Trophoblast cell (in vitro differentiated cells and primary cell): ENCODE measurements around the gene GPR146.
A peak's percentile ranks its signal among the peaks of the same experiment; 100 is the strongest.

ENCODE experiments used
- DNase-seq, 2 donors: peaks; one replicate each; pipeline ENCODE4 v3.0.0-alpha.2; 2016
- H2AFZ ChIP-seq: 2 replicates; pipeline ENCODE4 v1.6.1; 2013; ENCODE audit warnings: low read length, moderate library complexity, mild to moderate bottlenecking; ENCODE audit not compliant: insufficient read depth, poor library complexity
- H2AK5ac ChIP-seq: 2 replicates; pipeline ENCODE4 v1.6.1; 2013; ENCODE audit warnings: mild to moderate bottlenecking, low read length
- H2BK120ac ChIP-seq: 2 replicates; pipeline ENCODE4 v1.6.1; 2013; ENCODE audit warnings: low read length, mild to moderate bottlenecking, moderate library complexity; ENCODE audit not compliant: insufficient read depth, poor library complexity
- H2BK12ac ChIP-seq: 2 replicates; pipeline ENCODE4 v1.6.1; 2013; ENCODE audit warnings: mild to moderate bottlenecking, low read length, moderate library complexity
- H2BK5ac ChIP-seq: 2 replicates; pipeline ENCODE4 v1.6.1; 2013; ENCODE audit warnings: low read length, low read depth, moderate library complexity, mild to moderate bottlenecking; ENCODE audit not compliant: poor library complexity
- H3K14ac ChIP-seq: 2 replicates; pipeline ENCODE4 v1.6.1; 2013; ENCODE audit warnings: mild to moderate bottlenecking, low read length
- H3K18ac ChIP-seq: 2 replicates; pipeline ENCODE4 v1.6.1; 2013; ENCODE audit warnings: mild to moderate bottlenecking, low read length
- H3K23ac ChIP-seq: 2 replicates; pipeline ENCODE4 v1.6.1; 2013; ENCODE audit warnings: low read length
- H3K27ac ChIP-seq: 2 replicates; pipeline ENCODE4 v1.5.1; 2013; ENCODE audit warnings: low read depth, mild to moderate bottlenecking, inconsistent platforms, low read length, moderate library complexity
- H3K27me3 ChIP-seq: 2 replicates; pipeline ENCODE4 v1.6.1; 2013; ENCODE audit warnings: inconsistent platforms, mild to moderate bottlenecking, low read length, moderate library complexity; ENCODE audit not compliant: insufficient read depth
- H3K36me3 ChIP-seq, 2 experiments: 1 replicate in 1 of 2; 2 replicates in 1 of 2; pipeline ENCODE4 v1.6.1; 2013; ENCODE audit warnings: low read length in 2 of 2, mild to moderate bottlenecking in 2 of 2, moderate library complexity in 1 of 2; ENCODE audit not compliant: insufficient read depth in 2 of 2, control insufficient read depth in 1 of 2
- H3K4ac ChIP-seq: 2 replicates; pipeline ENCODE4 v1.6.1; 2013; ENCODE audit warnings: low read depth, mild to moderate bottlenecking, low read length, moderate library complexity
- H3K4me1 ChIP-seq, 2 experiments: 1 replicate in 1 of 2; 2 replicates in 1 of 2; pipeline ENCODE4 v1.6.1; 2013; ENCODE audit warnings: low read length in 2 of 2, mild to moderate bottlenecking in 2 of 2, moderate library complexity in 1 of 2; ENCODE audit not compliant: insufficient read depth in 2 of 2, control insufficient read depth in 1 of 2
- H3K4me2 ChIP-seq: 2 replicates; pipeline ENCODE4 v1.6.1; 2013; ENCODE audit warnings: inconsistent platforms, mild to moderate bottlenecking, low read length, moderate library complexity
- H3K4me3 ChIP-seq: 2 replicates; pipeline ENCODE4 v1.5.1; 2013; ENCODE audit warnings: mild to moderate bottlenecking, low read depth, low read length, inconsistent platforms
- H3K79me1 ChIP-seq: one replicate; pipeline ENCODE4 v1.6.1; 2013; ENCODE audit warnings: low read length
- H3K79me2 ChIP-seq: 2 replicates; pipeline ENCODE4 v1.6.1; 2013; ENCODE audit warnings: low read length, mild to moderate bottlenecking; ENCODE audit not compliant: control insufficient read depth, insufficient read depth, poor library complexity
- H3K9ac ChIP-seq: 2 replicates; pipeline ENCODE4 v1.6.1; 2013; ENCODE audit warnings: mild to moderate bottlenecking, low read length
- H3K9me3 ChIP-seq: 2 replicates; pipeline ENCODE4 v1.6.1; 2013; ENCODE audit warnings: low read depth, mild to moderate bottlenecking, control low read depth, inconsistent platforms, low read length; ENCODE audit not compliant: insufficient read depth
- H4K12ac ChIP-seq: 2 replicates; pipeline ENCODE4 v1.6.1; 2013; ENCODE audit warnings: low read depth, mild to moderate bottlenecking, low read length, moderate library complexity
- H4K8ac ChIP-seq: 2 replicates; pipeline ENCODE4 v1.6.1; 2013; ENCODE audit warnings: low read depth, mild to moderate bottlenecking, low read length, moderate library complexity
- H4K91ac ChIP-seq: one replicate; pipeline ENCODE4 v1.6.1; 2013; ENCODE audit warnings: low read depth, mild to moderate bottlenecking, low read length, moderate library complexity
- WGBS: extraction: QIAGEN DNeasy Blood & Tissue Kit; methylation state at CpG from one replicate; pipeline ENCODE4 v1.1.7; 2013; ENCODE audit warnings: missing lambda C conversion rate; ENCODE audit not compliant: insufficient read length, insufficient coverage; ENCODE audit errors: extremely low coverage; 5-methylcytosine and 5-hydroxymethylcytosine counted together

Gene GPR146

DNA sequence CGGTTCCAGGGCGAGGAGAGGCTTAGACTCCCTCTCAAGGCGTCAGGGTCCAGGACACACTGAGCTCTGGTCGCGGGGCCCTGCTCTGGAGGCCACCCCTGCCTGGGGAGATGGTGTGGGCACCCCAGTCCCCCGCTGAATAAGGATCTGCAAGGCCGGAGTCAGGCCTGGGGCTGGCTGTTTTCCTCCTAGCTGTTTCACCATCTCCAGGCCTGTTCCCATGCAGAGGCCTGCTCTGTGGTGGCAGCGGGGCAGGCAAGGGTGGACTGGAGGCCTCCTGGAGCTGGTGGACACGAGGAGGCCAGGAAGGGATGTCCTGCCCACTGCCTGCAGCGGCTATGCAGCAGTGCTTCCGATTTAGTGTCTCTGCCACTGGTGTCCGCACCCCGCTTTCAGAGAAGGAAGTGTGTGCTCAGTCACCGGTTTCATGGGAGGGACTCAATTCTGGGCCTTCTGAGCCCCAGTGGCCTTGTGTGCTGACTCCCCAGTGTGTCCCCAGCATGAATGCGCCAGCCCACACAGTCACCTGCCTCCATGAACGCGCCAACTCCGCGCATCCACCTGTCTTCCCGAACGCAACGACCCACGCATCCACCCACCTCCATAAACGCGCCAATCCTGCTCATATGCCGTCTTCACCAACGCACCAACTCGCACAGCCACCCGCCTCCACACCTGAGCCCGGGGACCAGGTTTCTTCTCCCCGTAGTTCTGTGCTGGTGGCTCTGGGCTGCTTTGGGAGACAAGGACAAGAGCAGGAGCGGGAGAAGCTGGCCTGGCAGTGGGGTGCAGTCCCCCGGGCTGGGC, 14.5 kb upstream of the GPR146 start:
- Histone ChIP-seq H3K79me2 (peaks cover 5% of the 10 kb centered on the region), H3K4me1 (peaks cover 13 to 20% of the 10 kb centered on the region in 2 experiments), H3K14ac (no peak overlapping the region), H2BK12ac (no peak overlapping the region), H3K27me3 (no peaks in the 10 kb centered on the region), H4K12ac (peak overlapping the region; percentile 0), H3K9ac (no peak overlapping the region), H3K27ac (peak overlapping the region; percentile 60), H2BK120ac (no peak overlapping the region), H4K91ac (peak overlapping the region; percentile 33), H4K8ac (no peak overlapping the region), H2AK5ac (peak overlapping the region; percentile 11), H3K36me3 (peaks cover 12% of the 10 kb centered on the region in 2 experiments), H2BK5ac (no peak overlapping the region), H3K79me1 (peaks cover 16% of the 10 kb centered on the region), H3K23ac (no peak overlapping the region), H3K4me2 (no peak overlapping the region), H3K9me3 (peaks cover under 1% of the 10 kb centered on the region), H2AFZ (no peak overlapping the region), H3K18ac (no peak overlapping the region), H3K4ac (no peak overlapping the region), H3K4me3 (no peak overlapping the region)
- DNase-seq = no peak
- no CpG with 5 or more reads among the region's 33 CpGs for WGBS

DNA sequence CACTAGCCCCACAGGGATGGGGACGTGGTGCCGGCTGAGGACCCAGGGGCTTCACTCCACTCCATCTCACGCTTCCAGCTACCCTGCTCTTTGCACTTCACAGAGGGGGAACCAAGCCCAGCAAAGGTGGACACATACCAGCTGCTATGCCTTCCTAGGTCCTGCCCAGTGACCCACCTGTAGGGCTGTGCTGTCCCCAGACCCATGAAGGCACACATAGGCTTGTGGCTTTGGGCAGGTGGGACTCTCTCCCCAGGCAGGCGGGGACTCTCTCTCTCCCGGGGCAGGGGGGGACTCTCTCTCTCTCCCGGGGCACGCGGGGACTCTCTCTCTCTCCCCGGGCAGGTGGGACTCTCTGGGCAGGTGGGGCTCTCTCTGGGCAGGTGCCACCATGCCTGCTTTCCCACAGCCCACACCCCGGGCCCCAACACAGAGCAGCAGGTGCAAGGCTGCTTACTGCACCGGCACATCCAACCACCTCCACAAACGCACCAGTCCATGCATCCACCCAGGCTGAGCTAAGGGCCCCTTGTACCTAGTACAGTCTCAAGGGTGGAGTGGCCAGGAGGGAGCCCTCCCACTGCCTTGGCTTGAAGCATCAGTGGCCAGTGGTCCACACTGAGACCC, 13.8 kb upstream of the GPR146 start:
- Histone ChIP-seq H3K23ac (no peak overlapping the region), H2AFZ (no peak overlapping the region), H4K8ac (no peak overlapping the region), H2AK5ac (no peak overlapping the region), H3K9ac (no peak overlapping the region), H3K36me3 (peaks cover 8% of the 10 kb centered on the region in 2 experiments), H3K4me1 (peaks cover 13 to 20% of the 10 kb centered on the region in 2 experiments), H4K91ac (peak overlapping the region; percentile 10), H3K18ac (no peak overlapping the region), H3K27me3 (no peaks in the 10 kb centered on the region), H2BK5ac (no peak overlapping the region), H3K79me2 (peaks cover 5% of the 10 kb centered on the region), H4K12ac (no peak overlapping the region), H3K79me1 (peaks cover 16% of the 10 kb centered on the region), H3K4me3 (no peak overlapping the region), H3K4ac (no peak overlapping the region), H3K4me2 (no peak overlapping the region), H3K27ac (no peak overlapping the region), H3K14ac (no peak overlapping the region), H2BK12ac (peak overlapping the region; percentile 23), H2BK120ac (no peak overlapping the region), H3K9me3 (peaks cover 5% of the 10 kb centered on the region)
- WGBS = no CpG with 5 or more reads among the region's 12 CpGs
- DNase-seq = no peak

DNA sequence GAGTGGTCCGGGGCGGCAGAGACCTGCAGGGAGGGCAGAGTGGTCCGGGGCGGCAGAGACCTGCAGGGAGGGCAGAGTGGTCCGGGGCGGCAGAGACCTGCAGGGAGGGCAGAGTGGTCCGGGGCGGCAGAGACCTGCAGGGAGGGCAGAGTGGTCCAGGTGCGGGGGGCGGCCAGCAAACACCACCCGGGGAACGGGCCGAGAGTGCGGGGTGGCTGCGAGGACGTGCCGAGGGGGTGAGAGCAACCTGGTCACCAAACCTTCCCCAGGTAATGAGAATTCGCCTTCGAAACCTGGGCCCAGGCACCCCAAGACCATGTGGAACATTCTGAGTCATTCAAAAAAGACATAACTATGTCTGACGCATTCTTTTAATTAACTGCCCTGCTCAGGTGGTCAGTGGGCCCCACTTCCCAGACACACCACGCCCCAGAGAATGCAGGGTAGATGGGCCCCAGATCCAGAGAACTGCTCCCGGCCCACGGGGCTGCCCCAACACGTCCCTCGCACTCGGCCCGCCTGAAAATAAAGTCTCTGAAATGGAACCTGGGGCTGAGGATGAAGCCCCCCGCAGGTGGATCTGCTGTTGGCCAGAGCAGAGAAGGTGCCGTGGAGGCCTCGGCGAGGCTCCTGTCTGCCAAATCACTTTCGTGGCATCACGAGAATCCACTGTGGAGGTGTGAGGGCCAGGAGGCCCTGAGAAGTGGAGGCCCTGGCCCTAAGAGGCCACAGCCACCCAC, 12.5 kb upstream of the GPR146 start:
- Histone ChIP-seq H3K27ac (no peak overlapping the region), H4K8ac (no peak overlapping the region), H4K91ac (no peak overlapping the region), H2BK120ac (no peak overlapping the region), H3K4me2 (no peak overlapping the region), H3K79me2 (peaks cover 5% of the 10 kb centered on the region), H3K18ac (no peak overlapping the region), H3K4me1 (peaks cover 9 to 18% of the 10 kb centered on the region in 2 experiments), H3K4ac (no peak overlapping the region), H3K9ac (no peak overlapping the region), H2AFZ (no peak overlapping the region), H2BK5ac (no peak overlapping the region), H3K27me3 (no peaks in the 10 kb centered on the region), H3K79me1 (peaks cover 16% of the 10 kb centered on the region), H3K36me3 (no peaks in the 10 kb centered on the region), H3K9me3 (peaks cover 11% of the 10 kb centered on the region), H3K23ac (no peak overlapping the region), H2AK5ac (no peak overlapping the region), H3K4me3 (no peak overlapping the region), H4K12ac (no peak overlapping the region), H3K14ac (no peak overlapping the region), H2BK12ac (no peak overlapping the region)
- no CpG with 5 or more reads among the region's 33 CpGs for WGBS
- DNase-seq = no peak

DNA sequence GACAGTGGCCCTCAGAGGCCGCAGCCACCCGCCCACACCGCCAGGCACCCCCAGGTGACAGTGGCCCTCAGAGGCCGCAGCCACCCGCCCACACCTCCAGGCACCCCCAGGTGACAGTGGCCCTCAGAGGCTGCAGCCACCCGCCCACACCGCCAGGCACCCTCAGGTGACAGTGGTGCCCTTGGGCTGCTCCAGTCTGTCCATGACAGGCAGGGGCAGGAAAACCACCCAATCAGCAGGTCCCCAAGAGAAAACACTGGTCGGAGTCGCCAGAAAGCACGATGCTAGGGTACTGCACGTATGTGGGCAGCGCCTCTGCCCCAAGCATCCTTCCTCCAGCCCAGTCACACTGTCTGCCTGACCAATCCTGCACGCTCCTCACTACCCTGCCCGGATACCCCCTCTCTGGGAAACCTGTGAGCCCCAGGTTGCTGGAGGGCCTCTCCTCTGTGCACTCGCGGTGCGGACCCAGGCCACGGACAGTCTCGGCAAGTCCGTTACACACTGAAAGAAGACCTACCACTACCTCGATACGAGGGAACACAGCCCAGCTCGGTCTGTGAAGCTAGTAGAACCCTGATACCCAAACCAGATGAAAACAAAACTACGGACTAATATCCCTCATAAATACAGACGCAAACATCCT, 11.7 kb upstream of the GPR146 start:
- no peaks in the 10 kb centered on the region for H3K27me3 ChIP-seq

More for the DNA sequence above, 11.7 kb upstream of the GPR146 start:
- Histone ChIP-seq H3K27ac (no peak overlapping the region), H4K8ac (no peak overlapping the region), H3K36me3 (no peaks in the 10 kb centered on the region), H3K9ac (no peak overlapping the region), H3K9me3 (peaks cover 11% of the 10 kb centered on the region), H2AK5ac (no peak overlapping the region), H3K79me2 (peaks cover 4% of the 10 kb centered on the region), H3K4ac (no peak overlapping the region), H2BK120ac (no peak overlapping the region), H2BK12ac (no peak overlapping the region), H2BK5ac (no peak overlapping the region), H3K18ac (no peak overlapping the region), H3K79me1 (peaks cover 11% of the 10 kb centered on the region), H3K4me1 (peaks cover 9 to 12% of the 10 kb centered on the region in 2 experiments), H3K23ac (no peak overlapping the region), H3K4me3 (no peak overlapping the region), H4K91ac (no peak overlapping the region), H4K12ac (no peak overlapping the region), H3K4me2 (no peak overlapping the region), H3K14ac (no peak overlapping the region), H2AFZ (no peak overlapping the region)
- DNase-seq = no peak
- WGBS = no CpG with 5 or more reads among the region's 25 CpGs
